Keratinocyte (primary cell): ENCODE data around the gene GALNT13. TPM values are rescaled to one million over a fixed set of nuclear protein-coding genes. Genes with fewer than 3 reads are reported as not detected.

Source experiments
- DNase-seq: peaks from one replicate; pipeline ENCODE4 v3.0.0-alpha.2; 2011; ENCODE audit warnings: low read depth, missing footprints, low spot score
- FAIRE-seq: peaks from 2 replicates; lab custom pipeline; 2011; peaks lifted over from hg19 to GRCh38; lab: Jason Lieb, UNC
- H2AFZ ChIP-seq: 2 replicates; pipeline ENCODE4 v1.6.0; 2012; ENCODE audit warnings: low read length, control low read depth, inconsistent platforms; ENCODE audit not compliant: control insufficient read depth
- H3K27ac ChIP-seq: 2 replicates; pipeline ENCODE4 v1.5.1; 2011; ENCODE audit warnings: low read length; ENCODE audit not compliant: control insufficient read depth, insufficient read depth
- H3K27me3 ChIP-seq: 3 replicates; pipeline ENCODE4 v1.6.0; 2011; ENCODE audit warnings: low read length; ENCODE audit not compliant: control insufficient read depth, insufficient read depth; ENCODE audit errors: extremely low read depth
- H3K36me3 ChIP-seq, 2 experiments: 2 replicates in 1 of 2; 3 replicates in 1 of 2; pipeline ENCODE4 v1.5.1; 2011; ENCODE audit warnings: low read length in 2 of 2, mild to moderate bottlenecking in 1 of 2; ENCODE audit not compliant: control insufficient read depth in 2 of 2, insufficient read depth in 2 of 2; ENCODE audit errors: extremely low read depth in 1 of 2
- H3K4me1 ChIP-seq: 3 replicates; pipeline ENCODE4 v1.5.1; 2011; ENCODE audit warnings: low read length; ENCODE audit not compliant: control insufficient read depth, insufficient read depth; ENCODE audit errors: extremely low read depth
- H3K4me2 ChIP-seq: 3 replicates; pipeline ENCODE4 v1.6.0; 2011; ENCODE audit warnings: low read depth, low read length; ENCODE audit not compliant: control insufficient read depth, insufficient read depth; ENCODE audit errors: extremely low read depth
- H3K4me3 ChIP-seq, 3 experiments: fragments of 200-600 bp in 1 of 3; sonication (generic) in 1 of 3; 2 replicates in 2 of 3; 3 replicates in 1 of 3; pipeline ENCODE4 v1.5.1; 2011 to 2016; ENCODE audit warnings: low read length in 3 of 3, mild to moderate bottlenecking in 3 of 3, control low read depth in 2 of 3, inconsistent platforms in 1 of 3, low read depth in 1 of 3, mixed read lengths in 1 of 3, mixed run types in 1 of 3, moderate library complexity in 1 of 3; ENCODE audit not compliant: control insufficient read depth in 2 of 3, insufficient read depth in 2 of 3; ENCODE audit errors: extremely low read depth in 1 of 3
- H3K79me2 ChIP-seq: 2 replicates; pipeline ENCODE4 v1.6.0; 2012; ENCODE audit warnings: low read length; ENCODE audit not compliant: control insufficient read depth, insufficient read depth
- H3K9ac ChIP-seq: 3 replicates; pipeline ENCODE4 v1.6.0; 2011; ENCODE audit warnings: low read length; ENCODE audit not compliant: control insufficient read depth, insufficient read depth; ENCODE audit errors: extremely low read depth
- H3K9me1 ChIP-seq: 3 replicates; pipeline ENCODE4 v1.6.0; 2011; ENCODE audit warnings: low read length; ENCODE audit not compliant: control insufficient read depth, insufficient read depth; ENCODE audit errors: extremely low read depth
- H3K9me3 ChIP-seq: 2 replicates; pipeline ENCODE4 v1.5.1; 2012; ENCODE audit warnings: low read depth, low read length; ENCODE audit not compliant: control insufficient read depth
- H4K20me1 ChIP-seq: 3 replicates; pipeline ENCODE4 v1.6.0; 2011; ENCODE audit warnings: low read length; ENCODE audit not compliant: control insufficient read depth, insufficient read depth; ENCODE audit errors: extremely low read depth
- CTCF ChIP-seq, 3 experiments: IDR thresholded peaks in 1 of 3; conservative IDR thresholded peaks in 1 of 3; optimal IDR thresholded peaks in 1 of 3; 2 replicates in 2 of 3; 3 replicates in 1 of 3; pipeline versions ENCODE3 to v1.5.1; 2011; ENCODE audit warnings: low read length in 3 of 3, mild to moderate bottlenecking in 3 of 3, moderate library complexity in 2 of 3, control low read depth in 1 of 3, inconsistent platforms in 1 of 3; ENCODE audit not compliant: insufficient read depth in 2 of 3; ENCODE audit errors: extremely low read depth in 1 of 3
- EZH2 ChIP-seq: IDR thresholded peaks from one replicate; pipeline ENCODE4 v1.6.1; 2012; ENCODE audit warnings: inconsistent platforms, mild to moderate bottlenecking, low read length, moderate library complexity
- dilution Hi-C: fragments of 300-500 bp; cut with MboI; formaldehyde crosslinking; loops from one replicate; pipeline ENCODE4 v1.7.0; 2020; ENCODE audit warnings: low sequenced_read_pairs; ENCODE audit not compliant: extremely low pct_ligation_motif_present
- polyA plus RNA-seq, 5 experiments: library from polyadenylated mRNA; depleted of rRNA in 3 of 5; stranded (reverse) in 3 of 5; stranded (forward) in 1 of 5; unstranded in 1 of 5; fragments of >200 nt; gene quantifications; 1 replicate in 1 of 5; 2 replicates in 3 of 5; 3 replicates in 1 of 5; pipeline versions ENCODE4 v1.2.1 to v1.2.3, GENCODE V29; 2011 to 2012; ENCODE audit warnings: missing spikeins in 2 of 5, low read depth in 1 of 5, low replicate concordance in 1 of 5

The GALNT13 gene
- polyA plus RNA-seq, 1 donor (not counting 4 experiments of a cell fraction or from before 2014, with no cell fraction given) = not detected

- Histone ChIP-seq H3K9me3 (no peaks in the 10 kb centered on the region), H3K27ac (no peak overlapping the region), H3K27me3 (no peaks in the 10 kb centered on the region), H3K9ac (no peak overlapping the region), H3K4me1 (no peaks in the 10 kb centered on the region), H3K9me1 (no peaks in the 10 kb centered on the region), H3K4me2 (no peak overlapping the region), H2AFZ (no peak overlapping the region), H4K20me1 (no peaks in the 10 kb centered on the region), H3K4me3 (no peak overlapping the region), H3K36me3 (no peaks in the 10 kb centered on the region), H3K79me2 (no peaks in the 10 kb centered on the region)
- TF ChIP-seq EZH2 (no peak), CTCF (optimal IDR thresholded peaks at IDR 0.05 in 1 of 3, IDR thresholded peaks at IDR 0.05 in 1 of 3, conservative IDR thresholded peaks at IDR 0.05 in 1 of 3; ENCODE audit: extremely low read depth in 1 of 3, insufficient read depth in 2 of 3, low read length in 3 of 3) (no peak)
- dilution Hi-C loops = no loop called here
- DNase-seq (no peak), FAIRE-seq (no peak)
Observed at GRCh38 chr2:153828335-153828734, 43.4 kb upstream of the GALNT13 start.

- Histone ChIP-seq H3K4me3 (no peak overlapping the region), H3K27ac (no peak overlapping the region), H3K9ac (no peak overlapping the region), H3K9me3 (no peaks in the 10 kb centered on the region), H4K20me1 (no peaks in the 10 kb centered on the region), H3K79me2 (no peaks in the 10 kb centered on the region), H3K36me3 (no peaks in the 10 kb centered on the region), H3K9me1 (no peaks in the 10 kb centered on the region), H3K4me1 (no peaks in the 10 kb centered on the region), H2AFZ (no peak overlapping the region), H3K27me3 (no peaks in the 10 kb centered on the region), H3K4me2 (no peak overlapping the region)
- TF ChIP-seq CTCF (optimal IDR thresholded peaks at IDR 0.05 in 1 of 3, IDR thresholded peaks at IDR 0.05 in 1 of 3, conservative IDR thresholded peaks at IDR 0.05 in 1 of 3; ENCODE audit: extremely low read depth in 1 of 3, insufficient read depth in 2 of 3, low read length in 3 of 3) (no peak), EZH2 (no peak)
- no peak for DNase-seq
- dilution Hi-C loops = no loop called here
- no peak for FAIRE-seq
Observed at GRCh38 chr2:153834662-153835061, 37.1 kb upstream of the GALNT13 start.
